HepG2 (cell line): ENCODE measurements around the gene ATG13. TPM values are rescaled to one million over a fixed set of nuclear protein-coding genes. Genes with fewer than 3 reads are reported as not detected.

ENCODE experiments used
- ATAC-seq: fragments of 200-7000 bp; cut with Tn5 transposase; 3 replicates; pipeline ENCODE4 v1.9.1; 2020; ENCODE audit warnings: mild to moderate bottlenecking, moderate library complexity
- BruUV-seq: library from RNA; stranded (reverse); fragments of 400-500 nt; replicated peaks from 2 replicates; lab custom pipeline; 2021; lab: Mats Ljungman, UMichigan
- CTCF ChIA-PET: fragments of 300-600 bp; formaldehyde crosslinking; extraction: SDS; loops from one replicate; lab custom pipeline; 2021; ENCODE audit warnings: low total read pairs, inconsistent platforms, low intra/inter-chr PET ratio; lab: Yijun Ruan, JAX
- POLR2A ChIA-PET: fragments of 350-600 bp; sonication (Branson Sonifier 250); formaldehyde crosslinking; loops from one replicate; lab custom pipeline; 2020; ENCODE audit warnings: antibody characterized with exemption, inconsistent platforms; lab: Yijun Ruan, JAX
- DNase-seq: peaks from one replicate; pipeline ENCODE4 v3.0.0-alpha.2; 2015; ENCODE audit warnings: low spot score
- FAIRE-seq: peaks from 3 replicates; lab custom pipeline; 2011; peaks lifted over from hg19 to GRCh38; lab: Jason Lieb, UNC
- H2AFZ ChIP-seq: one replicate; pipeline ENCODE4 v1.6.1; 2011; ENCODE audit warnings: low read length, inconsistent platforms
- H3K27ac ChIP-seq: fragments of 300-600 bp; 3 replicates; pipeline ENCODE4 v1.8.0; 2011; ENCODE audit warnings: mixed run types, mild to moderate bottlenecking, mixed read lengths, low read length, inconsistent platforms; ENCODE audit not compliant: insufficient read depth; ENCODE audit errors: extremely low read length
- H3K27me3 ChIP-seq, 2 experiments: fragments of 200-600 bp in 1 of 2; 2 replicates in 1 of 2; 3 replicates in 1 of 2; pipeline versions ENCODE4 v1.6.0 to v1.8.0; 2011; ENCODE audit warnings: low read length in 2 of 2, mild to moderate bottlenecking in 2 of 2, moderate library complexity in 2 of 2, inconsistent platforms in 1 of 2; ENCODE audit not compliant: insufficient read depth in 2 of 2, control insufficient read depth in 1 of 2
- H3K36me3 ChIP-seq, 2 experiments: fragments of 200-600 bp in 1 of 2; replicated peaks in 1 of 2; 2 replicates in 1 of 2; 3 replicates in 1 of 2; pipeline versions ENCODE4 v1.5.1 to v1.8.0; 2011; ENCODE audit warnings: low read length in 2 of 2, inconsistent platforms in 1 of 2; ENCODE audit not compliant: insufficient read depth in 2 of 2, control insufficient read depth in 1 of 2
- H3K4me1 ChIP-seq: 2 replicates; pipeline ENCODE4 v1.5.1; 2012; ENCODE audit warnings: low read length, inconsistent platforms; ENCODE audit not compliant: insufficient read depth
- H3K4me2 ChIP-seq: 2 replicates; pipeline ENCODE4 v1.6.0; 2011; ENCODE audit warnings: low read depth, low read length, inconsistent platforms
- H3K4me3 ChIP-seq, 3 experiments: fragments of 200-600 bp in 1 of 3; sonication (generic), shearing (Covaris generic) in 1 of 3; replicated peaks in 1 of 3; 2 replicates each; pipeline ENCODE4 v1.5.1; 2011 to 2016; ENCODE audit warnings: low read length in 3 of 3, inconsistent platforms in 2 of 3, low read depth in 2 of 3, mild to moderate bottlenecking in 2 of 3, control low read depth in 1 of 3, mixed read lengths in 1 of 3; ENCODE audit not compliant: insufficient read depth in 1 of 3
- H3K79me2 ChIP-seq: one replicate; pipeline ENCODE4 v1.6.1; 2011; ENCODE audit warnings: low read length, inconsistent platforms; ENCODE audit not compliant: insufficient read depth
- H3K9ac ChIP-seq: 2 replicates; pipeline ENCODE4 v1.6.0; 2011; ENCODE audit warnings: mild to moderate bottlenecking, low read depth, low read length, inconsistent platforms; ENCODE audit not compliant: insufficient read depth
- H3K9me3 ChIP-seq: 2 replicates; pipeline ENCODE4 v1.5.1; 2012; ENCODE audit warnings: mild to moderate bottlenecking, low read length
- H4K20me1 ChIP-seq: 2 replicates; pipeline ENCODE4 v1.6.0; 2011; ENCODE audit warnings: inconsistent platforms, mild to moderate bottlenecking, low read length, moderate library complexity; ENCODE audit not compliant: insufficient read depth
- AGO2 ChIP-seq: fragments of 200-400 bp; formaldehyde crosslinking; optimal IDR thresholded peaks from 2 replicates; pipeline ENCODE3; 2017; ENCODE audit warnings: mild to moderate bottlenecking, low read depth, low read length, moderate library complexity
- BRF2 ChIP-seq: sonication (generic); formaldehyde crosslinking; IDR thresholded peaks from 2 replicates; pipeline ENCODE4 v1.8.1; 2022; ENCODE audit warnings: mild to moderate bottlenecking, missing genetic modification reagents
- ERF ChIP-seq: IDR thresholded peaks from 2 replicates; pipeline ENCODE4 v1.6.1; 2018; ENCODE audit warnings: missing biosample characterization, missing genetic modification reagents
- JDP2 ChIP-seq: sonication (generic); formaldehyde crosslinking; IDR thresholded peaks from 2 replicates; pipeline ENCODE4 v1.8.1; 2022; ENCODE audit warnings: missing genetic modification reagents, borderline replicate concordance
- THAP8 ChIP-seq: sonication (generic); formaldehyde crosslinking; IDR thresholded peaks from 2 replicates; pipeline ENCODE4 v1.5.1; 2020; ENCODE audit warnings: missing genetic modification reagents, mild to moderate bottlenecking, borderline replicate concordance
- TRAFD1 ChIP-seq: sonication (generic); formaldehyde crosslinking; IDR thresholded peaks from 2 replicates; pipeline ENCODE4 v1.5.1; 2020; ENCODE audit warnings: missing genetic modification reagents, mild to moderate bottlenecking, borderline replicate concordance
- ZBTB34 ChIP-seq: sonication (generic); formaldehyde crosslinking; IDR thresholded peaks from 2 replicates; pipeline ENCODE4 v1.8.0; 2022; ENCODE audit warnings: mild to moderate bottlenecking, missing genetic modification reagents
- ZBTB7A ChIP-seq: sonication (generic); formaldehyde crosslinking; IDR thresholded peaks from 2 replicates; pipeline ENCODE4 v1.8.0; 2022; ENCODE audit warnings: mild to moderate bottlenecking, missing genetic modification reagents
- ZNF17 ChIP-seq: sonication (generic); formaldehyde crosslinking; IDR thresholded peaks from 2 replicates; pipeline ENCODE4 v1.5.0; 2020; ENCODE audit warnings: mild to moderate bottlenecking, missing genetic modification reagents
- ZNF446 ChIP-seq: sonication (generic); formaldehyde crosslinking; IDR thresholded peaks from 2 replicates; pipeline ENCODE4 v1.5.0; 2020; ENCODE audit warnings: mild to moderate bottlenecking, missing genetic modification reagents
- ZNF672 ChIP-seq: sonication (generic); formaldehyde crosslinking; IDR thresholded peaks from 2 replicates; pipeline ENCODE4 v1.8.1; 2022; ENCODE audit warnings: missing genetic modification reagents
- WGBS: methylation state at CpG from one replicate; pipeline ENCODE4 v1.1.6; 2017; ENCODE audit warnings: low lambda C conversion rate; 5-methylcytosine and 5-hydroxymethylcytosine counted together
- in situ Hi-C: cut with HindIII; loops from 2 replicates; pipeline ENCODE4 v1.10.0; 2017; ENCODE audit warnings: low pct_unique_long_range_greater_than_20kb; ENCODE audit not compliant: extremely low pct_ligation_motif_present
- intact Hi-C: fragments of 100-400 bp; cut with micrococcal nuclease; formaldehyde crosslinking; loops from one replicate; pipeline ENCODE4 v1.10.0; 2022; ENCODE audit not compliant: unreplicated experiment
- polyA plus RNA-seq, 8 experiments: library from polyadenylated mRNA; depleted of rRNA in 3 of 8; stranded (reverse) in 7 of 8; unstranded in 1 of 8; fragments of >200 nt; fragmentation: Illumina TruSeq in 4 of 8; extraction: Trizol in 4 of 8; gene quantifications; 2 replicates each; pipeline versions ENCODE4 v1.2.1 to v1.2.3, GENCODE V29; 2011 to 2016; ENCODE audit warnings: low read depth in 4 of 8, missing spikeins in 1 of 8, mixed read lengths in 1 of 8; ENCODE audit not compliant: insufficient read depth in 1 of 8
- total RNA-seq, 5 experiments: library from RNA; depleted of rRNA; stranded (reverse); fragments of >200 nt; fragmentation: Illumina TruSeq; extraction: Trizol; gene quantifications; 2 replicates each; pipeline ENCODE4 v1.2.3, GENCODE V29; 2016; ENCODE audit warnings: low read depth in 1 of 5

The ATG13 gene
- total and polyA plus RNA-seq, 2 of the 13 experiments (the other 11 are each of a cell fraction or from before 2014, with no cell fraction given): 55.0 to 77.3 TPM

- TF ChIP-seq TRAFD1 (CRISPR knock-in tag) (no peak), ZBTB34 (CRISPR knock-in tag) (no peak), JDP2 (CRISPR knock-in tag) (no peak), ZNF446 (CRISPR knock-in tag) (no peak), BRF2 (CRISPR knock-in tag) (no peak)
Measured at GRCh38 chr11:46693597-46694012, 76.3 kb downstream of the ATG13 start (continued).

- Histone ChIP-seq H3K27ac (peak overlapping the region; percentile 60), H3K36me3 (peaks cover 6 to 17% of the 10 kb centered on the region in 2 experiments; a peak in 4 of 5 replicates), H2AFZ (no peak overlapping the region), H4K20me1 (no peaks in the 10 kb centered on the region), H3K4me3 (no peak overlapping the region), H3K4me1 (peaks cover 78% of the 10 kb centered on the region), H3K27me3 (no peaks in the 10 kb centered on the region), H3K79me2 (peaks cover 9% of the 10 kb centered on the region), H3K9ac (no peak overlapping the region), H3K4me2 (no peak overlapping the region), H3K9me3 (no peaks in the 10 kb centered on the region)
- FAIRE-seq: no peak
- CTCF ChIA-PET: no interaction called here
- intact Hi-C loops (no loop called here), in situ Hi-C loops (loop anchor here (5.0 kb wide), 1 partner anchor 33 kb away; no protein-coding TSS in a partner anchor)
- ATAC-seq: no peak
- no peak for TF ChIP-seq ERF (CRISPR knock-in tag)
- TF ChIP-seq ZNF672 (CRISPR knock-in tag): no peak
- TF ChIP-seq THAP8 (CRISPR knock-in tag): no peak
- peak; percentile 19 for TF ChIP-seq AGO2
- no peak for TF ChIP-seq ZNF17 (CRISPR knock-in tag)
- no peak for TF ChIP-seq ZBTB7A (CRISPR knock-in tag)
- POLR2A ChIA-PET: interaction anchor here (3.6 kb wide), 1 partner anchor 25 kb away, joined by 29 read pairs; the partner anchor contains the start of gene F2
- DNase-seq: no peak
- no TSS peak for BruUV-seq
- WGBS: 98% methylated on average over 6 of the region's 6 CpGs
Measured at GRCh38 chr11:46694072-46694471, 76.7 kb downstream of the ATG13 start.
